Keratinocyte (primary cell): Measurements from ENCODE around the gene ITSN1.

Source experiments
- CTCF ChIP-seq, 3 experiments: IDR thresholded peaks in 1 of 3; conservative IDR thresholded peaks in 1 of 3; optimal IDR thresholded peaks in 1 of 3; 2 replicates in 2 of 3; 3 replicates in 1 of 3; pipeline versions ENCODE3 to v1.5.1; 2011; ENCODE audit warnings: low read length in 3 of 3, mild to moderate bottlenecking in 3 of 3, moderate library complexity in 2 of 3, control low read depth in 1 of 3, inconsistent platforms in 1 of 3; ENCODE audit not compliant: insufficient read depth in 2 of 3; ENCODE audit errors: extremely low read depth in 1 of 3
- EZH2 ChIP-seq: IDR thresholded peaks from one replicate; pipeline ENCODE4 v1.6.1; 2012; ENCODE audit warnings: inconsistent platforms, mild to moderate bottlenecking, low read length, moderate library complexity

DNA sequence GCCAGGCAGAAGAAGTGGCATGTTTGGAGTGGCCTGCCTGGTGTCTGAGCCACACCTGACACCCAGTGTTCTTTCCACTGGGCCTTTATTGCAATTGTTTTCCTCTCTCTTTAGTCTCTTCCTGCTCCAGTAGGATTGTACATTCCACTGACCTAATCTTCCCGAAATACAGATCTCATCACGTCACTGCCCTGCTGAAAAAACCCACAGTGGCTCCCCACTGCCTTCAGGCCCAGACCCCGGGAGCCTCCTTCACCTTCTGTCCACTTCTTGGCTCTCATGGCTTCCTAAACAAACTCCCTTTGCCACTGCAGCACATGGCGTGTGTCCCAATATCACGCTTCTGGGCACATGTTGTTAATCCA, 298.6 kb downstream of the ITSN1 start:
- TF ChIP-seq EZH2 (no peak), CTCF (optimal IDR thresholded peaks at IDR 0.05 in 1 of 3, IDR thresholded peaks at IDR 0.05 in 1 of 3, conservative IDR thresholded peaks at IDR 0.05 in 1 of 3; ENCODE audit: extremely low read depth in 1 of 3, insufficient read depth in 2 of 3, low read length in 3 of 3) (no peak)
